Measurements from ENCODE around the gene TYRO3.

Gene TYRO3

GRCh38 chr15:41594801-41595746 is 36.1 kb downstream of the TYRO3 start:
- no peaks in the 10 kb centered on the region for H3K27me3 ChIP-seq (ENCODE audit: insufficient read depth, low read depth)
- no peak overlapping the region for H2AFZ ChIP-seq (ENCODE audit: low read depth)
- H3K9ac ChIP-seq: no peak overlapping the region
- H3K4me2 ChIP-seq: no peak overlapping the region
- H3K36me3 ChIP-seq (ENCODE audit: insufficient read depth): no peaks in the 10 kb centered on the region
- H3K4me1 ChIP-seq (ENCODE audit: low read depth, poor library complexity, severe bottlenecking): no peaks in the 10 kb centered on the region
- no peak for TF ChIP-seq CTCF (conservative IDR thresholded peaks at IDR 0.05; ENCODE audit: low read depth, low read length)
- no peaks in the 10 kb centered on the region for H3K79me2 ChIP-seq (ENCODE audit: insufficient read depth, low read depth)
- H3K4me3 ChIP-seq (IDR thresholded peaks at IDR 0.05; ENCODE audit: insufficient read depth, low read depth, low read length): no peak overlapping the region
- H3K27ac ChIP-seq: no peak overlapping the region
- no peaks in the 10 kb centered on the region for H4K20me1 ChIP-seq (ENCODE audit: insufficient read depth)

GRCh38 chr15:41596972-41597371 is 38.0 kb downstream of the TYRO3 start:
- Histone ChIP-seq H3K79me2 (ENCODE audit: insufficient read depth, low read depth) (no peaks in the 10 kb centered on the region), H3K4me2 (no peak overlapping the region), H3K27me3 (ENCODE audit: insufficient read depth, low read depth) (no peaks in the 10 kb centered on the region), H3K4me1 (ENCODE audit: low read depth, poor library complexity, severe bottlenecking) (no peaks in the 10 kb centered on the region), H4K20me1 (ENCODE audit: insufficient read depth) (no peaks in the 10 kb centered on the region), H3K9ac (no peak overlapping the region), H3K36me3 (ENCODE audit: insufficient read depth) (no peaks in the 10 kb centered on the region), H3K27ac (no peak overlapping the region), H3K4me3 (IDR thresholded peaks at IDR 0.05; ENCODE audit: insufficient read depth, low read depth, low read length) (no peak overlapping the region), H2AFZ (ENCODE audit: low read depth) (no peak overlapping the region)
- no peak for TF ChIP-seq CTCF (conservative IDR thresholded peaks at IDR 0.05; ENCODE audit: low read depth, low read length)

GRCh38 chr15:41597787-41598186 is 38.8 kb downstream of the TYRO3 start:
- Histone ChIP-seq H3K9ac (no peak overlapping the region), H4K20me1 (ENCODE audit: insufficient read depth) (no peaks in the 10 kb centered on the region), H3K4me1 (ENCODE audit: low read depth, poor library complexity, severe bottlenecking) (no peaks in the 10 kb centered on the region), H2AFZ (ENCODE audit: low read depth) (no peak overlapping the region), H3K4me3 (IDR thresholded peaks at IDR 0.05; ENCODE audit: insufficient read depth, low read depth, low read length) (no peak overlapping the region), H3K4me2 (no peak overlapping the region), H3K27ac (no peak overlapping the region), H3K79me2 (ENCODE audit: insufficient read depth, low read depth) (no peaks in the 10 kb centered on the region), H3K36me3 (ENCODE audit: insufficient read depth) (no peaks in the 10 kb centered on the region), H3K27me3 (ENCODE audit: insufficient read depth, low read depth) (no peaks in the 10 kb centered on the region)
- TF ChIP-seq CTCF (conservative IDR thresholded peaks at IDR 0.05; ENCODE audit: low read depth, low read length): no peak

- no peak for TF ChIP-seq CTCF (conservative IDR thresholded peaks at IDR 0.05; ENCODE audit: low read depth, low read length)
- no peaks in the 10 kb centered on the region for H3K36me3 ChIP-seq (ENCODE audit: insufficient read depth)
- no peak overlapping the region for H3K4me3 ChIP-seq (IDR thresholded peaks at IDR 0.05; ENCODE audit: insufficient read depth, low read depth, low read length)
- no peaks in the 10 kb centered on the region for H3K4me1 ChIP-seq (ENCODE audit: low read depth, poor library complexity, severe bottlenecking)
- H3K27ac ChIP-seq: no peak overlapping the region
- H3K79me2 ChIP-seq (ENCODE audit: insufficient read depth, low read depth): no peaks in the 10 kb centered on the region
- no peak overlapping the region for H3K4me2 ChIP-seq
- H2AFZ ChIP-seq (ENCODE audit: low read depth): no peak overlapping the region
- H3K27me3 ChIP-seq (ENCODE audit: insufficient read depth, low read depth): no peaks in the 10 kb centered on the region
- no peaks in the 10 kb centered on the region for H4K20me1 ChIP-seq (ENCODE audit: insufficient read depth)
- H3K9ac ChIP-seq: no peak overlapping the region
Measured at GRCh38 chr15:41599061-41599460, 40.0 kb downstream of the TYRO3 start.
